Activated CD8-positive, alpha-beta memory T cell treated with anti-CD3 and anti-CD28 coated beads, Interleukin-2, amount 50 U/mL, for 1 hour (primary cell): Measurements from ENCODE around the gene CXorf58.
"Not testable (repeated sequence)": the region's sequence is repeated elsewhere in the genome, so short reads cannot be mapped to it uniquely, and the experiment has no call there.

Experiments
- DNase-seq: peaks from one replicate; pipeline ENCODE4 v3.0.0-alpha.2; 2020; ENCODE audit errors: extremely low read depth

Gene CXorf58, protein sequence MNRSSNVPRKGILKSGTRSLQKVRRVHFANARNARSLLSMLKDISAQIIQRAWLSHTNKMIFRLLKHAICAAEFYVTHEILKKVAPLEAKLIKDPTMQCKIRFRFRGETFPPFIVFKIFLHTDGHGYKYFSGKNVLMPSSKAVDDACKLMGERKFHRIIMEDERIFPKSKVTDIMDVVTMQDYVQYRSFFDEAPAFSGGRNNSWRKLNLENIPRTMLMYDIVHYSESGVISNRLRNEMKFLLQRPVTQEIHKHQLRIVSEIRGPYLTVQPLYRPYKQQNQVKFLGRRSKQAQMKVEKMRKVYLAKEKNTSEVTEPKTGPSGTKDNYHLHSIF

DNA sequence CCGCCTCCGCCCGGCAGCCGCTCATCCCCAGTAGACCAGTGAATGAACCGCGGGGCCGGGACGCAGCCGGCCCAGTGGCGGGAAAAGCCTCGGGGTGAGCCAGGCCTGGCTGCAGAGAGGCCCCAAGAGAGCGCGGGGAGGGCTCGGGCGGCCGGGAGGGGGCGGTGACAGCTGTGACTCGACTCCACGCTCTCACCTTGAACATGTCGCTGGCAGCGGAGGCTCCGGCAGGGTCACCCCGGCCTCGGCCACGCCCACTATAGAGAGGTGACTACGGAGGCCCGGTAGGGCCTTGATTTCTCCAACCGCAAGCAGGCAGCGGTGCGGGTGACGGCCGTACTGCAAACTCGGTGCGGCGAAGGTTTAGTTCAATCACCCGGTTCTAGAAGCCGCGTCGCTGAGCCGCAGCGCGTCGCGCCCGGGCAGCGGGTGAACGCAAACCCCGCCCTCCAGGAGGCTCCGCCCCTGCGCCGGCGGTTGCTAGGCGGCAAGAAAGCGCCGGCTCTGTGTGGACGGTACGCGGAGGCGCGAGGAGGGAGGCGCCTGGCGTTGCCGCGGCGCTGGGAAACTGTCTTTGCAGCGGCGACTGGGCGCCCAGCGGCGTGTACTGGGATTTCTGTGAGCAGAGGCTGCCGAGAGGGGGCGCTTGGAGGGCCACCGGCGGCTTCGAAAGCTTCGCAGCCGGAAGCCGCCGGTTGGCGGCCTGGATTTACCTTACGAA, at the start of gene CXorf58, which contains the start of gene APOO:
Gene CXorf58 (plus strand): TSS at position 509 of the 721 bp plus-strand sequence. CDS start 2,297 bp downstream, outside the sequence.
Gene APOO (minus strand): TSS at position 441 of the 721 bp plus-strand sequence. CDS start 236 bp downstream, at position 205.
- DNase-seq, result peak; percentile 72

DNA sequence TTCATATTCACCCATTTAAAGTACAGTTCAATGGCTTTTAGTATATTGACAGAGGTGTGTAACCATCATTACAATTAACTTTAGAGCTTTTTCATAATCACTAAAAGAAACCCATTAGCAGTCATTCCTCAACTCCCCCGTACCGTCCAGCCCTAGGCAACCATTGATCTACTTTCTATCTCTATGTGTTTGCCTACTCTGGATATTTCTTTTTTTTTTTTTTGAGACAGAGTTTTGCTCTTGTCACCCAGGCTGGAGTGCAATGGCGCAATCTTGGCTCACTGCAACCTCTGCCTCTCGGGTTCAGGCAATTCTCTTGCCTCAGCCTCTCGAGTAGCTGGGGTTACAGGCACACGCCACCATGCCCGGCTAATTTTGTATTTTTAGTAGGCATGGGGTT, 48.6 kb upstream of the CXorf58 start:
- not testable (repeated sequence) for DNase-seq

DNA sequence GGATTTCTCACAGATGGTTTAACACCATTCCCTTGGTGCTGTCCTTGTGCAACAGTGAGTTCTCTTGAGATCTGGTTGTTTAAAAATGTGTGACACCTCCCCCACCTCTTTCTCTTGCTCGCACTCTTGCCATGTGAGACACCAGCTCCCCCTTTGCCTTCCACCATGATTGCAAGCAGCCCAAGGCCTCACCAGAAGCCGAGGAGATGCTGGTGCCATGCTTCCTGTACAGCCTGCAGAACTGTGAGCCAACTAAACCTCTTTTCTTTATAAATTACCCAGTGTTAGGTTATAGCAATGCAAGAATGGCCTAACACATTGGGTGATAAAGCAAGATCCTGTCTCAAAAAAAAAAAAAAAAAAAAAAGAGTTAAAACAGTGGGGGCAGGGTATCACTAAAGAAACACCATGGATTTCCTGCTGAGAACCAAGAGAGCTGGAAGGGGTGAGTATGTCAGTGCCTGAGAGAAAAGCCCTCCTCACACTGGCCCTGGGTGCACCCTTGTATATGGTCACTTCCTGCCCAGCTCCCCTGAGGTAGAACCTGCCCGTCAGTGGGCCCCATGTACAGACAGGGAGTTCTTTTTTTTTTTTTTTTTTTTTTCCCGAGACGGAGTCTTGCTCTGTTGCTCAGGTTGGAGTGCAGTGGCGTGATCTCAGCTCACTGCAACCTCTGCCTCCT, 46.5 kb upstream of the CXorf58 start:
- no peak for DNase-seq

DNA sequence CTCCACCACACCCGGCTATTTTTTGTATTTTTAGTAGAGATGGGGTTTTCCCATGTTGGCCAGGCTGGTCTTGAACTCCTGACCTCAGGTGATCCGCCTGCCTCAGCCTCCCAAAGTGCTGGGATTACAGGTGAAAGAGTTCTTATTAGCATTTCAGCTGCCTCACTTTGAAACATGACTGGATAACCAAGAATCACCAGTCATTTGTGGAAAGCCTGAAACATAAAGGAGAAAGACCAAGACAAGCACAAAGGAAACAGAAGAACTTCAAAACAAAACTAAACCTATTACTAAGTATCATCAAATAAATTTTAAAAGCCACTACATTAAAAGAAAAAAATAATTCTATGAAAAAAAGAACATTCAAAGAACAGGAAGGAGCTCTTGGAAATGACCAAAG, 45.9 kb upstream of the CXorf58 start:
- not testable (repeated sequence) for DNase-seq

DNA sequence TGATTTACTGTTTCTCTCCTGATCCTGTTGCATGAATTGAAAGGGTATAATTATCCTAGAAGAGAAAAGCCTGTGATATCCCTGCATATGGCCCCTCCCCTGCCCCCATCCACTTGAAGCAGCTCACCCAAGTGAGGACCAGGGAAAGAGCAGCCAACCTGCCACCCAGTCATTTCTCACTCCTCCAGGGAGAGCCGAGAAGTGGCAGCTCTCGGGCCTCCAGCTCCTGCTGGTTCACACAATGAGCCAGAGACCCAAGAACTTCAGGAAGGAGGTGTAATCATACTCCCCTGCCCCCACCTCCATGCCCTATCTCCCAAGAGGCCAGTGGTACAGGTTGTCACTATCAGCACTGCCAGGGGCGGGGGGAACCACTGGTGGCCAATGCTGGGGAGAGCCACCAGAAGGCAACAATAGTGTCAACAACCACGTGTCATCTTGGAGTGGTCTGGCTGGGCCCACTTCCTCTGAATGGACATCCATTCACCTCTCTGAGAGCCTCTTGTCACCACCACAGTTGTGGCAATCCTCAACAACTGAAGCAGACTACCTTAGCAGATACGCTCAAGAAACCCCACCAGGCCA, 43.0 kb upstream of the CXorf58 start:
- DNase-seq, result no peak

DNA sequence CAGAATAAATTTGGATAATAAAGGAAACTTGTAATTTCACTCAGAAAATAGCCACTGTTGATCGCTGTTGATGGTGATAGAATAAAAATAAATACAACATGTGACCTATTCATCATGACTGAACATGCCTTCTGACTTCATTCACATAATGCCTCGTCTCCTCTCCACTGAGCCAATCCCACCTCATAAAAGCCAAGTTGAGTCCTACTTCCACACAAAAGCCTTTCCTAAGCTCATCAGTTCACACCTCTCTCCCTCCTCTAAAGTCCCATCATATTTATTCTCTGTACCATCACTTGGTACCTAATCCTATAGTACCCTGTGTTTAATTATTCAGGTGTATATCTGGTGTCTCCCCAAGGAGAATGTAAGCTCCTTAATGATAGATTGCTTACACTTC, 37.8 kb upstream of the CXorf58 start:
- no peak for DNase-seq

DNA sequence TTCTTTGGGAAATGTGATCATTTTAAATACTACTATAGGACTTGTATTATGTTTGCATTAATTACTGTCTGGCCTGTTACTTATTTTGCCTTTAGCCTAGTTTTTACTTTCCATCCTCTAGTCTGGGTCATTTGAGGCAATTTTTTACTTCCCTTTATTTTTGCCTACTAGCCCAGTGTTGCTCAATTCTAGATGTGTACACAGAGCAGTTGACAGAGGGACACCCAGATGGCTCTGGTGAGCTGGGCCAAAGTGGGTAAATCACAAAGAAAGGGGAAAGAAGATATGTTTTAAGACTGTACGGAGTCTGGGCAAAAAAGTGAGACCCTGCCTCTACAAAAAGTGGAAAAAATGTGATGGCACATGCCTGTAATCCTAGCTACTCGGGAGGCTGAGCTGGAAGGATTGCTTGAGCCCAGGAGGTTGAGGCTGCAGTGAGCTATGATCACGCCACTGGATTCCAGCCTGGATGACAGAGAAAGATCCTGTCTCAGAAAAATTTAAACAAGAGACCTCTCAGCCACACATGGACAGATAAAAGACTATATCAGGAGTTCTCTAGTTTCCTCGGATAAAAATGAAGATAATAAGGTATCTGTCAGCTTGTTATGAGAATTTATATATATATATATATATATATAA, 35.8 kb upstream of the CXorf58 start:
- no peak for DNase-seq

DNA sequence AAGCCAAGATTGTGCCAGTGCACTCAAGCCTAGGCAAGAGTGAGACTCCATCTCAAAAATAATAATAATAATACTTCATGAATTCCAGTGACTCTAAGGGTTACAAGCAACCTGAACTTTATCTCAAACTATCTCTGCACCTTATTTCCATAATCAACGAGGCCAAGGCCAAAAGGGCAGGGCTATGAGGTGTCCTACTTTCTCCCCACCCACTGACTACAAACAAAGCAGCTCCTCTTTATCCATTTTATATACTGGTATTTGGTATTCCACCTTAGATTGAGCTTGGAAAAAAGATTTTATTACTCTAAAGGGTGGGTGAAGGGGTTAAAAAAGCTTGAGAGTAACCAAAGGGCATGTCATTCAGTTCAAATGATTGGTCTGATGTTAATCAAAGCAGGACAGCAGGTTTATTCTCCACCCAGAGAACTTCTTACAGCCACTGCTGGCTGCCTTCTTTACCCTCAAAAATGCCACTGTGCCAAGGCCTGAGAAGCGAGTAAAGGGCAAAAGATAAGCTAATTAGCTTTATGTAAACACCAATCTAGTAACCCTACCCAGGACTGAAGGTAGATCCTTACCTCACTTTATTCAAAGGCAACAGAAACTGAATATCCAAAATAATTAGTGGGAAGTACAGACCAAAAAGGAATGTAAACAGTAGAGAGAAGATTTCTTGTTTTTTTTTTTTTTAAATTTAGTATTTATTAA, 28.3 kb upstream of the CXorf58 start:
- DNase-seq, result no peak

DNA sequence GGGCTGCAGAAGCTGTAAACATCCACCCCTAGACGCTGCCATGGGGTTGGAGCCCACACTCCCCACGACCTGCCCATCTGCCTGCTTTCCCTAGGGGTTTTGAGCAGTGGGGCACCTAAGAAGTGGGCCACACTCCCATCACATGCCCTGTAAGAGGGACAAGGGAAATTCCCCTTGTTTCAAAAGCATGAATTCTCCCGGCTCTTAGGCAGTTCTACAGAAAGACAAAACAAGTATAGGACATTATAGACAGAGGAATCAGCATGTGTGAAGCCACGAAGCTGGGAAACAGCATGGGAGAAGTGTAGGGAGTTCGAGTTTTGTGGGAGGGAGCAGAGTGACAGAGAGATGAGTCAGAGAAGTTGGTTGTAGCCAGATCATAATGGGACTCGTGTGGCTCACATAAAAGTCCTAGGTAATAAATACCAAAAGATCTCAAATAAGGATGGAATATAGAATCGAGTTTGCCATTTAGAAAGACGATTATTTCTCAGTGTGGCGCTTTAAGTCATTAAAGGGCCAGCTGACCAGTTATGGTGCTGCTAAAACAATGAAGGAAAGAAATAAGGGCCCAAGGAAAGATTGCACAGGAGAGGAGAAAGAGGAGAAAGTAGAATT, 24.0 kb upstream of the CXorf58 start:
- no peak for DNase-seq

DNA sequence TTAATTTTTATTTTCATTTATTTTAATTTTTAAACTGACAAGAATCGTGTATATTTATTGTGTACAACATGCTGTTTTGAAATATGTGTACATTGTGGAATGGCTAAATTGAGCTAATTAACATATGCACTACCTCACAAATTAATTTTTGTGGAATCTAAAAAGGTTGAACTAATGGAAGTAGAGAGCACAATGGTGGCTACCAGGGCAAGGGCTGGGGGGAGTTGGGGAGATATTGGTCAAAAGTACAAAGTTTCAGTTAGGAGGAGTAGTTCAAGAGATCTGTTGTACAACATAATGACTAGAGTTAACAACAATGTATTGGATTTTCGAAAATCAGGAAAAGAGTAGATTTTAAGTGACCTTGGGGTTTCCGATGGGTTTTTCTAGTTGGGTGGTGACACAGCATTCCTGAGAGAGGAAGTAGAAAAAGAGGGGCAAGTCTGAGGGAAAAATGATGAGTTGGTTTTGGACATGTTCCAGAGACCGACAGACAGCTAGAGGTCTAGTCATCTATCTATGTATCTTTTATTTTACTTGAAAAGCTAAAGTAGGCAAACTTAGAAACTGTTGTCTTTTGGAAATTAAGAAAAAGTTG, 23.3 kb upstream of the CXorf58 start:
- no peak for DNase-seq

DNA sequence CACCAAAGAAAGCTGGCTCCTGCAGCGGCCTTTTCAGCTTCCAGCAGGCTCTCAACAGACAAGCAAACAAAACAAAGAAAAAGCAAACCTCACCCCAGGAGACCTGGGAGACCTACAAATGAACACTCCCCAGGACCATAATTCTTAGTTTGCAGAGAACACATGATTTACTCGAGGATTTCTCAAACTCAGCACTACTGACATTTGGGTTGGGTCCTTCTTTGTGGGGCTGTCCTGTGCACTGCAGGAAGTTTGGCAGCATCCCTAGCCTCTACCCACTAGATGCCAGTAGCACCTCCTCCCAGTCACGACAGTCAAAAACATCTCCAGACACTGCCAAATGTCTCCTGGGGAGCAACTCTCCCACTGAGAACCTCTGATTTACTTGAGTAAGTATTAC, 22.0 kb upstream of the CXorf58 start:
- DNase-seq, result no peak

DNA sequence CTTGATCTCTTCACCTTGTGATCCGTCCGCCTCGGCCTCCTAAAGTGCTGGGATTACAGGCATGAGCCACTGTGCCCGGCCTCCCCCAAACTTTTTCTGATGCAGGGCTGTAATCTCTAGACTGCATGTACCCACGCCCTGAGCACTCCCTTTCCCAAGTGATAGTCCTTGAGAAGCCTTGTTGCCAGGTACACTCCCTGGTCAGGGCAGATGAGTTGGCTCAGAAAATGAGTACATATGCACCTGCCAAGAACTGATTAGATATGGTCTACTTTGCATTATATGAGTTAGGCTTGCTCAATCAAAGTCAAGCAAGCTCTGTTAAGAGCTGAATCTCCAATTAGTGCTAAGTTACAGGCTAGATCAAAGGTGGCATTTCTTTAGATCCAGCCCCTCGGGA, 20.4 kb upstream of the CXorf58 start:
- DNase-seq, result no peak

DNA sequence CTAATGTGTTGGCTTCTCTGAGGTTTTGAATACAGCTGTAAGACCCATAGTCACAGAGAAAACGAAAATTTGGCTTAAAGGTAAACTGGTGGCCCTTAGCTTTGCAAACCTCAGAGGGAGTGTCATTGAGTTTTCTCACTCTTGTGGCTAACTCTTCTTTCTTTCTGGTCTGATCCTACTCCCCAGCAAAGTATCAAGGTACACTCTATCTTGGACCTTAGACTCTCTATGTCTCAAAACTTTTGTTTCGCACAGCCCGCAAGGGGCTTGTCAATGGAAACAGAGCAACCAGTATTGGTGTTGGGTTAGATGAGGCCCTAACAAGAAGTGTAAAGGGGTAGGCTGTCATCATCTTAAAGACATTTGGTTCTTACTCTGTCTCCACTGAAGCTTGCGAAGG, 19.9 kb upstream of the CXorf58 start:
- DNase-seq, result no peak

DNA sequence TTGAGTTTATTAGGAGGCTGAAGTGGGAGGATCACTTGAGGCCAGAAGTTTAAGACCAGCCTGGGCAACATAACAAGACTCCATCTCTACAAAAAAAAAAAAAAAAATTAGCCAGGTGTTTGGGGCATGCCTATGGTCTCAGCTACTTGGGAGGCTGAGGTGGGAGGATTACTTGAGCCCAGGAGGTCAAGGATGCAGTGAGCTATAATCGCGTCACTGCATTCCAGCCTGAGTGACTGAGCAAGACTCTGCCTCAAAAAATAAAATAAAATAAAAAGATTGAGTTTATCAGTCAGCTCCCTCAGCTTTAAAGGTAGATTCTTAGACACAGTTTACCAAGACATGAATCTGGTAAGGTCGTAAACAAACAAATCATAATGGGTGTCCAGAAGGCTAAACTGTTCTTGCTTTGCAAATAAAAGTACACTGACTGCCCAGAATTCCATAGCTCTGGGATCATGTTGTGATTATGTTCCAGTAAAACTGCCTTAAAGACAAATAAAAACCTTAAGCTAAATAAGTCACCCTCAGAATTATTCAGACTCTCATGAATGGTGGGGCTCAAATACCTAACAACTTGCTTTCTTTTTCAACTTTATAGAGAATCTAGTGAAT, 18.8 kb upstream of the CXorf58 start:
- DNase-seq, result no peak

DNA sequence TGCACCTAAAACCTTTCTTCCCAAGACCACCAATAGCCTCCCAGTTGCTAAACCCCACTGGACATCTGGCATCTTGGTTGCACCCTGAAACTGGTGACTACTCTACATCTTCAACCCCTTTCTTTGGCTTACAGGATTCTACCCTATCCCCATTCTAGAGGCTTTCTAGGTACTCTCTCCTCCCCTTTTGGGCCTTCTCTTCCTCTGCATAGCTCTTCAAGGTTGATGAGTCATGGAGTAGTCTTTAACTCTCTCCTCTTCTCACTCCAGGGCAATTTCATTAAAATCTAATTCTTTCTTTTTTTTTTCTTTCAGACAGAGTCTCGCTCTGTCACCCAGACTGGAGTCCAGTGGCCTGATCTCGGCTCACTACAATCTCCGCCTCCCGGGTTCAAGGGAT, 16.9 kb upstream of the CXorf58 start:
- DNase-seq, result no peak

DNA sequence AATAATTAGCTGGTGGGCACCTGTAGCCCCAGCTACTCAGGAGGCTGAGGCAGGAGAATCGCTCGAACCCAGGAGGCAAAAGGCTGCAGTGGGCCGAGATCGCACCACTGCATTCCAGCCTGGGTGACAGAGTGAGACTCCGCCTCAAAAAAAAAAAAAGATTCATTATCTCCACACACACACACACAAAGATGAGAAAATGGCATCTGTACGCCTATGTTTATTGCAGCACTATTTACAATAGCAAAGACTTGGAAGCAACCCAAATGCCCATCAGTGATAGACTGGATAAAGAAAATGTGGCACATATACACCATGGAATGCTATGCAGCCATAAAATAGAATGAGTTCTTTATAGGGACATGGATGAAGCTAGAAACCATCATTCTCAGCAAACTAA, 12.8 kb upstream of the CXorf58 start:
- DNase-seq, result not testable (repeated sequence)

DNA sequence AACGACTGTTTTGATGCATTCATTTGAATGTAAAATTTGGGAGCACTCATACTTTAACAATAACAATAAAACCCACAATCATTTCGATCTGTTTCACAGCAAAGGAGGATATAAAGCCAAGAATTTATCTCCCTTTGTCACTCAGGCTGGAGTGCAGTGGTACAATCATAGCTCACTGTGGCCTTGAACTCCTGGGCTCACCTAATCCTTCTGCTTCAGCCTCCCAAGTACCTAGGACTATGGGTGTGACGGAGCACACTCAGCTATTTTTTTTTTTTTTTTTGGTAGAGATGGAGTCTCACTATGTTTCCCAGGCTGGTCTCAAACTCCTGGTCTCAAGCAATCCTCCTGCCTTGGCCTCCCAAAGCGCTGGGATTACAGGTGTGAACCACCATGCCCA, 11.3 kb upstream of the CXorf58 start:
- not testable (repeated sequence) for DNase-seq

DNA sequence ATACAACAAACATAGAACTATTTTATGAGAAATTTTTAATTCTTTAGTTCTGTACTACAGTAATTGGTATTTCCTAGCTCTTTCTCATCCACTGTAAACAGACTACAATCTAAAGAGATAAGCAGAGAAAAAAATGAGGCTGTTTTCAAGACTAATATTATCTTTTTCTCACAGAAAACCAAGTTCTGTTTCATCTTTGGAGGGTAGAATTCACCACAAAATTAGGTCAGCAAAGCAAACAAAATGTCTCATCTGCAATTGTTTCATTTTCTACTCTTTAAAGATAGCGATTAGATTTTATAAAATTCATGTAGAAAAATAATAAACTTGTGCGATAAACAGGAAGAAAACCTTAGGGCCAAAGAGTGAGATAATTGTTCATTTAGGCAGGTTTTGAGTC, 10.8 kb upstream of the CXorf58 start:
- DNase-seq, result no peak

DNA sequence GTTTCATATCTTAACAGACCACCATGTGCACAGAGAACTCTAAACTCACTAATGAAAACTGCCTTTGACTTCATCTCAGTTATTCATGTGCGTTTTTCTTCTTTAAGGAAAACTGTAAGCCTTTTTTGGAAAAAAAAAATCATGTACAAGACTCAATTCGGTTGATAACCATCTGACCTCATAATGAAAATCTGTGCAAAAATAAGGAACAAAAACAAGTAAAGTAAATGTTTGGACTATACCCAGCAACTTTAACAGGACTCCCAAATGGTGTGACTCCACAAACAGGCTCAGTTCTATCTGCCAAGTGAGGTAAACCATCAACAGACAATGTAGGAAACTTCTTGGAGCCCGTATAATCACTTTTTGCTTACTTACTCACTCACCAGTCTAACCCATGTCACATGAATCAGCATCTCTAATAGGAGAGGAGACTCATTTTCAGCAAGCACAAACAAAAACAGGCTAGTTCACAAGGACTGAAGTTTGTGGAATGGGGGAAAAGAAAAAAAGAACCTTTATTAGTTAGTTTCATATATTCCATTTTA, 9.3 kb upstream of the CXorf58 start:
- DNase-seq, result no peak
